Activated CD4-positive, alpha-beta T cell treated with anti-CD3 and anti-CD28 coated beads for 24 hours (primary cell): ENCODE results near the gene ANKFN1.

Experiments used
- DNase-seq, 2 donors: peaks; one replicate each; pipeline ENCODE4 v3.0.0-alpha.2; 2020; ENCODE audit warnings: low read depth in 2 of 2

Gene ANKFN1

GRCh38 chr17:56505154-56505756, 352.0 kb downstream of the ANKFN1 start:
- no peak for DNase-seq

GRCh38 chr17:56506349-56506748, 353.1 kb downstream of the ANKFN1 start:
- no peak for DNase-seq

GRCh38 chr17:56510554-56511342, 357.5 kb downstream of the ANKFN1 start:
- DNase-seq: no peak

GRCh38 chr17:56514264-56514663, 361.0 kb downstream of the ANKFN1 start:
- DNase-seq: no peak

- DNase-seq: no peak
These were observed 361.6 kb downstream of the ANKFN1 start for GRCh38 chr17:56514899-56515298.

GRCh38 chr17:56521414-56522141, 368.3 kb downstream of the ANKFN1 start:
- no peak for DNase-seq

GRCh38 chr17:56523042-56523441, 369.8 kb downstream of the ANKFN1 start:
- no peak for DNase-seq

GRCh38 chr17:56528696-56529095, 375.4 kb downstream of the ANKFN1 start:
- DNase-seq: no peak

- DNase-seq: no peak
These were observed 379.7 kb downstream of the ANKFN1 start for GRCh38 chr17:56532926-56533325.

- DNase-seq: no peak
These were observed 383.5 kb downstream of the ANKFN1 start for GRCh38 chr17:56536766-56537165.

- DNase-seq: no peak
These were observed 387.6 kb downstream of the ANKFN1 start for GRCh38 chr17:56540836-56541235.

- no peak for DNase-seq
These were observed 390.0 kb downstream of the ANKFN1 start for GRCh38 chr17:56543280-56543679.

- no peak for DNase-seq
These were observed 391.8 kb downstream of the ANKFN1 start for GRCh38 chr17:56545106-56545505.

- no peak for DNase-seq
These were observed 392.7 kb downstream of the ANKFN1 start for GRCh38 chr17:56545930-56546329.

- DNase-seq: no peak
These were observed 395.4 kb downstream of the ANKFN1 start for GRCh38 chr17:56548661-56549060.

- DNase-seq: no peak
These were observed 396.2 kb downstream of the ANKFN1 start for GRCh38 chr17:56549501-56549900.

- no peak for DNase-seq
These were observed 404.4 kb downstream of the ANKFN1 start for GRCh38 chr17:56557682-56558081.

GRCh38 chr17:56558088-56558487, 404.8 kb downstream of the ANKFN1 start:
- DNase-seq: no peak
